NCI-H187 treated with DMSO at 0.1 percent for 48 hours (cell line): ENCODE results near the gene DPYSL5.

Source experiments
- DNase-seq: peaks from one replicate; lab custom pipeline; 2025; lab: John Stamatoyannopoulos, UW

The DPYSL5 gene

GRCh38 chr2:26932974-26933373 lies 85.0 kb downstream of the DPYSL5 start:
- no peak for DNase-seq

GRCh38 chr2:26933431-26934334 lies 85.8 kb downstream of the DPYSL5 start:
- DNase-seq, result no peak

GRCh38 chr2:26934335-26934724 lies 86.4 kb downstream of the DPYSL5 start:
- DNase-seq, result no peak

GRCh38 chr2:26934985-26935384 lies 87.1 kb downstream of the DPYSL5 start:
- DNase-seq, result no peak

- no peak for DNase-seq
Measured at GRCh38 chr2:26936855-26937254, 88.9 kb downstream of the DPYSL5 start.

- no peak for DNase-seq
Measured at GRCh38 chr2:26938399-26939118, 90.6 kb downstream of the DPYSL5 start.

GRCh38 chr2:26940001-26940400 lies 92.1 kb downstream of the DPYSL5 start:
- DNase-seq, result no peak

- no peak for DNase-seq
Measured at GRCh38 chr2:26941486-26941885, 93.6 kb downstream of the DPYSL5 start.

GRCh38 chr2:26942543-26943295 lies 94.8 kb downstream of the DPYSL5 start:
- no peak for DNase-seq

GRCh38 chr2:26945991-26946750 lies 98.2 kb downstream of the DPYSL5 start:
- no peak for DNase-seq

- no peak for DNase-seq
Measured at GRCh38 chr2:26946841-26947784, 99.2 kb downstream of the DPYSL5 start.

- no peak for DNase-seq
Measured at GRCh38 chr2:26948800-26949199, 100.9 kb downstream of the DPYSL5 start.

GRCh38 chr2:26950246-26950645 lies 102.3 kb downstream of the DPYSL5 start:
- DNase-seq, result no peak

GRCh38 chr2:26951236-26951635 lies 103.3 kb downstream of the DPYSL5 start:
- DNase-seq, result no peak

GRCh38 chr2:26952374-26952773 lies 104.4 kb downstream of the DPYSL5 start:
- DNase-seq, result no peak

- DNase-seq, result no peak
Measured at GRCh38 chr2:26954135-26954534, 106.2 kb downstream of the DPYSL5 start.

- no peak for DNase-seq
Measured at GRCh38 chr2:26957041-26957440, 109.1 kb downstream of the DPYSL5 start.

- DNase-seq, result no peak
Measured at GRCh38 chr2:26957534-26957933, 109.6 kb downstream of the DPYSL5 start.

GRCh38 chr2:26959331-26959730 lies 111.4 kb downstream of the DPYSL5 start:
- no peak for DNase-seq

- no peak for DNase-seq
Measured at GRCh38 chr2:26964446-26965130, 116.7 kb downstream of the DPYSL5 start.
